SU-DHL-6 (cell line): Measurements from ENCODE around the gene KRT4.

Experiments used
- H2AFZ ChIP-seq: fragments of 200-600 bp; sonication (generic); 2 replicates; pipeline ENCODE4 v1.6.1; 2014; ENCODE audit warnings: low read depth, mild to moderate bottlenecking, moderate library complexity, mixed read lengths, antibody characterized with exemption, low read length; ENCODE audit not compliant: severe bottlenecking
- H3F3A ChIP-seq: fragments of 200-600 bp; shearing (Covaris generic); 2 replicates; pipeline ENCODE4 v1.6.0; 2016; ENCODE audit warnings: antibody characterized with exemption, mild to moderate bottlenecking; ENCODE audit not compliant: insufficient read depth
- H3K27ac ChIP-seq: fragments of 200-600 bp; sonication (generic); 2 replicates; pipeline ENCODE4 v1.5.1; 2016; ENCODE audit warnings: low read depth, mild to moderate bottlenecking, low read length, moderate library complexity, mixed read lengths
- H3K27me3 ChIP-seq: fragments of 200-600 bp; sonication (generic), shearing (Covaris generic); 2 replicates; pipeline ENCODE4 v1.6.0; 2014; ENCODE audit warnings: mild to moderate bottlenecking, low read length
- H3K36me3 ChIP-seq: fragments of 200-600 bp; sonication (generic); 2 replicates; pipeline ENCODE4 v1.6.1; 2014; ENCODE audit warnings: mild to moderate bottlenecking, low read length, mixed read lengths
- H3K4me2 ChIP-seq: fragments of 300-600, 200-600 bp; shearing (Covaris generic), sonication (generic); 2 replicates; pipeline ENCODE4 v1.6.0; 2014; ENCODE audit warnings: low read length, low read depth, mild to moderate bottlenecking; ENCODE audit not compliant: poor library complexity, severe bottlenecking
- H3K4me3 ChIP-seq: fragments of 200-600 bp; sonication (generic); 2 replicates; pipeline ENCODE4 v1.5.1; 2014; ENCODE audit warnings: antibody characterized with exemption, low read length, mild to moderate bottlenecking, mixed read lengths; ENCODE audit not compliant: insufficient read depth, poor library complexity, severe bottlenecking
- H3K79me2 ChIP-seq: fragments of 200-600 bp; sonication (generic); 2 replicates; pipeline ENCODE4 v1.6.1; 2014; ENCODE audit warnings: mild to moderate bottlenecking, low read length, moderate library complexity; ENCODE audit not compliant: insufficient read depth
- H3K9ac ChIP-seq: fragments of 200-600 bp; sonication (generic); 2 replicates; pipeline ENCODE4 v1.7.0; 2014; ENCODE audit warnings: mild to moderate bottlenecking, low read length
- H3K9me2 ChIP-seq: fragments of 200-600 bp; sonication (generic); replicated peaks from 2 replicates; pipeline ENCODE4 v1.6.1; 2014; ENCODE audit warnings: low read length; ENCODE audit not compliant: insufficient read depth
- H3K9me3 ChIP-seq: fragments of 200-600 bp; sonication (generic); 2 replicates; pipeline ENCODE4 v1.6.1; 2014; ENCODE audit warnings: low read length, mixed read lengths; ENCODE audit not compliant: insufficient read depth
- H4K20me1 ChIP-seq: fragments of 200-600 bp; sonication (generic); 2 replicates; pipeline ENCODE4 v1.6.1; 2014; ENCODE audit warnings: low read depth, mild to moderate bottlenecking, antibody characterized with exemption, low read length, moderate library complexity, mixed read lengths
- CTCF ChIP-seq: fragments of 200-600 bp; sonication (generic); IDR thresholded peaks from one replicate; pipeline ENCODE4 v1.5.1; 2017; ENCODE audit warnings: antibody characterized with exemption, mild to moderate bottlenecking, low read length, moderate library complexity; ENCODE audit not compliant: insufficient read depth, poor library complexity, severe bottlenecking
- EZH2phosphoT487 ChIP-seq: fragments of 200-600 bp; sonication (generic), shearing (Covaris generic); conservative IDR thresholded peaks from 2 replicates; pipeline ENCODE4 v1.6.1; 2018; ENCODE audit warnings: mild to moderate bottlenecking, antibody characterized with exemption, low read length, moderate library complexity, mixed read lengths

Gene KRT4

GRCh38 chr12:52845946-52846345 is 32.0 kb upstream of the KRT4 start:
- H3K4me3 ChIP-seq, result no peak overlapping the region
- H3F3A ChIP-seq, result no peaks in the 10 kb centered on the region
- H4K20me1 ChIP-seq, result no peaks in the 10 kb centered on the region
- no peak overlapping the region for H2AFZ ChIP-seq
- H3K79me2 ChIP-seq, result no peaks in the 10 kb centered on the region
- no peaks in the 10 kb centered on the region for H3K27me3 ChIP-seq
- H3K9ac ChIP-seq, result no peak overlapping the region
- H3K9me3 ChIP-seq, result no peaks in the 10 kb centered on the region
- H3K4me2 ChIP-seq, result no peak overlapping the region
- TF ChIP-seq CTCF, result no peak
- no peak for TF ChIP-seq EZH2phosphoT487
- H3K36me3 ChIP-seq, result no peaks in the 10 kb centered on the region
- H3K9me2 ChIP-seq, result no peaks in the 10 kb centered on the region
- H3K27ac ChIP-seq, result no peak overlapping the region

GRCh38 chr12:52844386-52844785 is 30.5 kb upstream of the KRT4 start:
- TF ChIP-seq EZH2phosphoT487, result no peak
- no peak for TF ChIP-seq CTCF
- Histone ChIP-seq H3K27me3 (no peaks in the 10 kb centered on the region), H3K4me3 (no peak overlapping the region)

GRCh38 chr12:52839436-52840105 is 25.7 kb upstream of the KRT4 start:
- no peaks in the 10 kb centered on the region for H3K9me2 ChIP-seq
- no peaks in the 10 kb centered on the region for H3F3A ChIP-seq
- TF ChIP-seq CTCF (no peak), EZH2phosphoT487 (no peak)
- H4K20me1 ChIP-seq, result no peaks in the 10 kb centered on the region
- no peak overlapping the region for H3K4me2 ChIP-seq
- H3K4me3 ChIP-seq, result no peak overlapping the region
- no peaks in the 10 kb centered on the region for H3K79me2 ChIP-seq
- no peak overlapping the region for H2AFZ ChIP-seq
- H3K27me3 ChIP-seq, result no peaks in the 10 kb centered on the region
- H3K9me3 ChIP-seq, result no peaks in the 10 kb centered on the region
- no peak overlapping the region for H3K9ac ChIP-seq
- H3K36me3 ChIP-seq, result no peaks in the 10 kb centered on the region
- H3K27ac ChIP-seq, result no peak overlapping the region

More at GRCh38 chr12:52844386-52844785, 30.5 kb upstream of the KRT4 start:
- Histone ChIP-seq H3K9me3 (no peaks in the 10 kb centered on the region), H3K36me3 (no peaks in the 10 kb centered on the region), H3K9ac (no peak overlapping the region), H3K27ac (no peak overlapping the region), H3K79me2 (no peaks in the 10 kb centered on the region), H3K9me2 (no peaks in the 10 kb centered on the region), H2AFZ (no peak overlapping the region), H3F3A (no peaks in the 10 kb centered on the region), H4K20me1 (no peaks in the 10 kb centered on the region), H3K4me2 (no peak overlapping the region)
